RWPE2 (cell line): ENCODE data around the gene ABAT.
A peak's percentile ranks its signal among the peaks of the same experiment; 100 is the strongest.

Experiments used
- ATAC-seq: fragments of 200-7000 bp; cut with Tn5 transposase; 3 replicates; pipeline ENCODE4 v1.9.1; 2021; ENCODE audit warnings: low read depth
- DNase-seq: peaks from one replicate; pipeline ENCODE4 v3.0.0-alpha.2; 2020; ENCODE audit warnings: low spot score
- H3K27ac ChIP-seq: fragments of 450-650 bp; 2 replicates; pipeline ENCODE4 v1.5.1; 2017; ENCODE audit warnings: mild to moderate bottlenecking; ENCODE audit not compliant: poor library complexity, severe bottlenecking
- H3K27me3 ChIP-seq: fragments of 250-450 bp; sonication (Bioruptor Pico); 2 replicates; pipeline ENCODE4 v1.5.1; 2021; ENCODE audit warnings: mild to moderate bottlenecking, moderate library complexity; ENCODE audit not compliant: insufficient read depth, poor library complexity, severe bottlenecking
- H3K36me3 ChIP-seq: fragments of 250-450 bp; sonication (Bioruptor Pico); 2 replicates; pipeline ENCODE4 v1.5.1; 2020; ENCODE audit warnings: low read depth, mild to moderate bottlenecking, moderate library complexity
- H3K4me1 ChIP-seq: fragments of 250-450 bp; sonication (Bioruptor Pico); 2 replicates; pipeline ENCODE4 v1.5.1; 2021; ENCODE audit warnings: mild to moderate bottlenecking, moderate library complexity; ENCODE audit not compliant: insufficient read depth, poor library complexity, severe bottlenecking
- H3K4me3 ChIP-seq: fragments of 250-450 bp; sonication (Bioruptor Pico); 2 replicates; pipeline ENCODE4 v1.5.1; 2021; ENCODE audit warnings: mild to moderate bottlenecking, moderate library complexity; ENCODE audit not compliant: severe bottlenecking
- H3K9me3 ChIP-seq: fragments of 250-450 bp; sonication (Bioruptor Pico); 2 replicates; pipeline ENCODE4 v1.5.1; 2021; ENCODE audit warnings: mild to moderate bottlenecking, moderate library complexity; ENCODE audit not compliant: severe bottlenecking
- CTCF ChIP-seq: fragments of 450-650 bp; IDR thresholded peaks from one replicate; pipeline ENCODE4 v1.5.1; 2017; ENCODE audit warnings: mild to moderate bottlenecking, moderate library complexity; ENCODE audit not compliant: poor library complexity, severe bottlenecking

Gene ABAT

GRCh38 chr16:8730335-8730915 is 56.0 kb downstream of the ABAT start:
- ATAC-seq (peak; percentile 99), DNase-seq (peak; percentile 76)
- TF ChIP-seq CTCF = no peak

GRCh38 chr16:8733849-8734540 is 59.6 kb downstream of the ABAT start:
- TF ChIP-seq CTCF = no peak
- no peak for DNase-seq
- Histone ChIP-seq H3K36me3 (no peaks in the 10 kb centered on the region), H3K27me3 (no peaks in the 10 kb centered on the region), H3K27ac (no peak overlapping the region), H3K4me1 (peaks cover 8% of the 10 kb centered on the region), H3K4me3 (no peak overlapping the region), H3K9me3 (no peaks in the 10 kb centered on the region)
- ATAC-seq = no peak

More at GRCh38 chr16:8730335-8730915, 56.0 kb downstream of the ABAT start:
- H3K4me3 ChIP-seq = no peak overlapping the region
- no peaks in the 10 kb centered on the region for H3K9me3 ChIP-seq
- H3K27me3 ChIP-seq = no peaks in the 10 kb centered on the region
- no peak overlapping the region for H3K27ac ChIP-seq
- no peaks in the 10 kb centered on the region for H3K36me3 ChIP-seq
- H3K4me1 ChIP-seq = peaks cover 8% of the 10 kb centered on the region

- H3K27ac ChIP-seq = no peak overlapping the region
- no peak for TF ChIP-seq CTCF
- H3K4me3 ChIP-seq = no peak overlapping the region
- H3K27me3 ChIP-seq = no peaks in the 10 kb centered on the region
- ATAC-seq (no peak), DNase-seq (no peak)
- H3K36me3 ChIP-seq = no peaks in the 10 kb centered on the region
- no peaks in the 10 kb centered on the region for H3K9me3 ChIP-seq
- H3K4me1 ChIP-seq = peaks cover 1% of the 10 kb centered on the region
Measured at GRCh38 chr16:8735574-8735973, 61.2 kb downstream of the ABAT start.

- no peak overlapping the region for H3K27ac ChIP-seq
- H3K4me1 ChIP-seq = no peaks in the 10 kb centered on the region
- no peaks in the 10 kb centered on the region for H3K36me3 ChIP-seq
- no peak for ATAC-seq
- no peaks in the 10 kb centered on the region for H3K9me3 ChIP-seq
- H3K27me3 ChIP-seq = no peaks in the 10 kb centered on the region
- no peak for TF ChIP-seq CTCF
- no peak for DNase-seq
- H3K4me3 ChIP-seq = no peak overlapping the region
Measured at GRCh38 chr16:8736123-8736668, 61.8 kb downstream of the ABAT start.

- Histone ChIP-seq H3K36me3 (no peaks in the 10 kb centered on the region), H3K9me3 (no peaks in the 10 kb centered on the region), H3K27me3 (no peaks in the 10 kb centered on the region), H3K27ac (no peak overlapping the region), H3K4me1 (no peaks in the 10 kb centered on the region), H3K4me3 (no peak overlapping the region)
- DNase-seq (no peak), ATAC-seq (no peak)
- TF ChIP-seq CTCF = no peak
Measured at GRCh38 chr16:8739151-8739550, 64.7 kb downstream of the ABAT start.
